Astrocyte of the cerebellum (primary cell): Measurements from ENCODE around the gene MDFI.

ENCODE experiments used
- DNase-seq: peaks from one replicate; pipeline ENCODE4 v3.0.0-alpha.2; 2011; ENCODE audit warnings: low read depth
- H3K4me3 ChIP-seq: 2 replicates; pipeline ENCODE4 v1.5.1; 2011; ENCODE audit warnings: mild to moderate bottlenecking, low read depth, low read length, moderate library complexity
- CTCF ChIP-seq: IDR thresholded peaks from 2 replicates; pipeline ENCODE4 v1.5.1; 2012; ENCODE audit warnings: low read length, low read depth, moderate library complexity, mild to moderate bottlenecking; ENCODE audit errors: missing control alignments
- in situ Hi-C: cut with HindIII; loops from 2 replicates; pipeline ENCODE4 v1.10.0; 2017; ENCODE audit warnings: low sequenced_read_pairs

MDFI gene

DNA sequence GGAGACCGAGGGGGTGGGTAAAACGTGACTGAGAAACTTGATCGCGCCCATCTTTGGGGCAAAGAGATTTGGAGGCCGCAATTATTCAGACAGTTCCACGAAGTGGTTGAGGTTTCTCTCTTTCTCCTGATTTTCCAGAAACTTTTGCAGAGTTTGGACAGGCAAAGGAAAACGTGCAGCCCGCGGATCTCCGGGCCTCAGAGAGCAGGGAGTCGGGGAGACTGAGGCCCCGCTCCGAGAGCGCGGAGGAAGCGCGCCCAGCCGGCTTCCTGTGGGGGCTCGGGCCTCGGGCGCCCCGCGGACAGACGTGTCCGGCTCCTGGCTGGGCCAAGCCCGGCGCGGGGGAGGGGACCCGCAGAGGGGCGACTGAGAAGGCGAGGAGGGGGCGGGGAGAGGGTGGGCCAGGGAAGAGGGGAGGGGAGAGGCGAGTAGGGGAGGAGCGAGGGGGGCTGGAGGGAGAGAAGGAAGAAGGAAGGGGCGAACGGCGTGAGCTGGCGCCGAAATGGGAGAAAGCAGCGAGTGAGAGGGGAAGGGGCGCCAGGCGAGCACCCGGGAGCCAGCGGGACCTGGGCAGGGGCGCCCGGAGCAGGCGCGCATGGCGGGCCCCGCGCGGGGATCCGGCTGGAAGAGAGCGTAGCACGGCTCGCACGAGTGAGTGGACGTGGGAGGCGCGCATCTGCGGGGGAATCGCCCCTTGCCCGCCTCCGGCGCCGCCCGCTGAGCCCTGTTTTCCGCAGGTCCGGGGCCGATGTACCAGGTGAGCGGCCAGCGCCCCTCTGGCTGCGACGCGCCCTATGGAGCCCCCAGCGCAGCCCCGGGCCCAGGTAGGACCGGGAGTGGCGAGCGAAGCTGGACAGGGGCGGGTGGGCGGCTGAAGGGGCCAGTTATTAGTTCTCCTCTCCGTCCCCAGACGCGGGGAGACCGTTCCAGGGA is at the start of gene MDFI:
Gene MDFI, plus strand, starts transcription at position 467 of the 933 bp plus-strand sequence. Its CDS starts 282 bp downstream, at position 749.
- peak within 1 kb of the TSS; percentile 70 for H3K4me3 ChIP-seq
- no peak for DNase-seq
- no peak for TF ChIP-seq CTCF
- in situ Hi-C loops = no loop called here

DNA sequence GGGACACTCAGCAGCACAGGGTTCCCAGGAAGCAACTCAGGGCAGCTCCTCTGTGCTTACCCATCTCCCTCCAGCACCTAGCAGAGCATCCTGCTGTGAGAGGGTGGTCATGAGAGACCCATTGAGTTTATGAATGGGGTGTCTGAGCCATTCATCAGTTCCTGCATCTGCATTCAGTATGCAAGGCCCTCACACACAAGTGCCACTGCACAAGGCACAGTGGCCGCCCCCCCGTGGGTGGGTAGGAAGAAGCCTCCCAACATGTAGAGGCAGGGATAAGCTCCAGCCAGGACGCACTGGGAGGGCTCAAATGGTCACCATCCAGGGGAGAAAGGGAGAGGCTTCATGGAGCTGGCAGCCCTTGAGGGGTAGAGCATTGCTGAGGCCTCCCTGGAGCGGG is 49.0 kb upstream of the MDFI start:
- in situ Hi-C loops = no loop called here
- TF ChIP-seq CTCF = no peak
- H3K4me3 ChIP-seq = no peak overlapping the region
- no peak for DNase-seq

GRCh38 chr6:41589636-41590622 is 48.3 kb upstream of the MDFI start:
- no peak overlapping the region for H3K4me3 ChIP-seq
- in situ Hi-C loops = loop anchor here (5.0 kb wide), 2 partner anchors 67 to 173 kb away; no protein-coding TSS in a partner anchor
- no peak for TF ChIP-seq CTCF
- DNase-seq = no peak

GRCh38 chr6:41591122-41591521 is 47.1 kb upstream of the MDFI start:
- TF ChIP-seq CTCF = no peak
- in situ Hi-C loops = loop anchor here (5.0 kb wide), 2 partner anchors 66 to 174 kb away; no protein-coding TSS in a partner anchor
- DNase-seq = no peak

DNA sequence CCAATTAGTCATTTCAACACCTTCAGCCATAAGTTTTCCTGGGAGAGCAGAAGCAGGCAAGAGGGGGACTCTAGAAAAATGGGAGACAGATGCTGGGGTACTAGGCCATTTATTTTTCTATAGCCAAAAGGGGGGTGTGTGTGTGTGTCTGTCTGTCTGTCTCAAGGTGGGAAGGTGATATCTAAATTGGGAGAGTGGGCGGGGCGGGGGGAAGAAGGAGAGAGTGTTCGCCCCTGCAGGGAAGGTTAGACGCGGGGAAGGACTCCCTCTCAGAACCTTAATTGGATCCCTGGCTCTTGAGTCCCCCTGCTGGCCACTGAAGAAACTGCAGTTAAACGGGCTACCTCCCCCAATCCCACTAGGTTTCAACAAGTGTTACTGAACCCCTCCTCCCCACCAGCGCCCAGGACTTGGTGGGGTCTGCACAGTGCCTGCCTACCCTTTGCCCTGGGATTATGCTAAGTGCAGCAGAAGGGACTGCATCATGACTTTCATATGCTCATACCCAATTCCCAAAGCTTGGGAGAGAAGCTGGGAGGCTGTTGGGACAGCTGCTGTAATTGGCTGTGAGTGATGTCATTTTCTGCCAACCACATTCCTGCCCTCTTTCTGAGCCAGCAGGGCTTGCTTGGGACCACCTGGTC is 46.3 kb upstream of the MDFI start:
- peak; percentile 23 for DNase-seq
- no peak overlapping the region for H3K4me3 ChIP-seq
- TF ChIP-seq CTCF = peak; percentile 88
- in situ Hi-C loops = loop anchor here (5.0 kb wide), 2 partner anchors 65 to 175 kb away; no protein-coding TSS in a partner anchor

More at GRCh38 chr6:41591122-41591521, 47.1 kb upstream of the MDFI start:
- no peak overlapping the region for H3K4me3 ChIP-seq
